ENCODE measurements around the gene PSAP.
"Not testable (repeated sequence)": the region's sequence is repeated elsewhere in the genome, so short reads cannot be mapped to it uniquely, and the experiment has no call there.

Gene PSAP

GRCh38 chr10:71873582-71874211 is 22.6 kb upstream of the PSAP start:
- DNase-seq: no peak

- DNase-seq: not testable (repeated sequence)
These were observed 18.6 kb upstream of the PSAP start for GRCh38 chr10:71869601-71870000.

- DNase-seq: no peak
These were observed 17.2 kb upstream of the PSAP start for GRCh38 chr10:71868192-71868697.

GRCh38 chr10:71865561-71866041 is 14.6 kb upstream of the PSAP start:
- DNase-seq: no peak

GRCh38 chr10:71864911-71865361 is 13.9 kb upstream of the PSAP start:
- no peak for DNase-seq

- DNase-seq: no peak
These were observed 12.2 kb upstream of the PSAP start for GRCh38 chr10:71863203-71863602.

- DNase-seq: peak; percentile 24
These were observed 9.4 kb upstream of the PSAP start for GRCh38 chr10:71860243-71861029.

GRCh38 chr10:71857934-71858890 is 7.2 kb upstream of the PSAP start:
- no peak for DNase-seq

GRCh38 chr10:71856619-71857018 is 5.6 kb upstream of the PSAP start:
- DNase-seq: no peak

- DNase-seq: no peak
These were observed 3.0 kb upstream of the PSAP start for GRCh38 chr10:71854031-71854430.

- DNase-seq: no peak
These were observed 1.4 kb upstream of the PSAP start for GRCh38 chr10:71852355-71852937.

- not testable (repeated sequence) for DNase-seq
These were observed 529 bp upstream of the PSAP start for GRCh38 chr10:71851465-71852095.

GRCh38 chr10:71850021-71850742 is 869 bp downstream of the PSAP start:
- no peak for DNase-seq

- DNase-seq: no peak
These were observed 1.6 kb downstream of the PSAP start for GRCh38 chr10:71849461-71849908.

- DNase-seq: no peak
These were observed 2.5 kb downstream of the PSAP start for GRCh38 chr10:71848325-71849275.

GRCh38 chr10:71847418-71847817 is 3.6 kb downstream of the PSAP start:
- no peak for DNase-seq

GRCh38 chr10:71846816-71847215 is 4.2 kb downstream of the PSAP start:
- DNase-seq: no peak

- no peak for DNase-seq
These were observed 5.3 kb downstream of the PSAP start for GRCh38 chr10:71845410-71846405.

GRCh38 chr10:71844695-71845094 is 6.4 kb downstream of the PSAP start:
- no peak for DNase-seq

Measured in stimulated activated CD4-positive, alpha-beta T cell treated with anti-CD3 and anti-CD28 coated beads, Interleukin-12 subunit alpha, Interleukin-12 subunit beta, amount 100 ng/mL, for 4 hours (primary cell).